Measurements from ENCODE around the gene CACNA2D3. TPM values are rescaled to one million over a fixed set of nuclear protein-coding genes. Genes with fewer than 3 reads are reported as not detected.

CACNA2D3 gene
- total and polyA plus RNA-seq, 12 donors: 0.26 to 13.7 (median 2.8) TPM; not detected in 1

- intact Hi-C loops (cut with DNase I): no loop called here
- DNase-seq: no peak
- no peak overlapping the region for H3K27ac ChIP-seq
- H3K4me3 ChIP-seq: no peak overlapping the region
- H3K9me3 ChIP-seq (replicated peaks in 1 of 3): no peaks in the 10 kb centered on the region
- 38 to 58% (median 52%) methylated on average over 8 of the region's 8 CpGs for WGBS, 4 donors
- TF ChIP-seq POLR2A (IDR thresholded peaks at IDR 0.05) (no peak), CTCF (IDR thresholded peaks at IDR 0.05) (no peak)
- H3K4me1 ChIP-seq (replicated peaks in 1 of 2): no peaks in the 10 kb centered on the region
- no peaks in the 10 kb centered on the region for H3K27me3 ChIP-seq
- no peaks in the 10 kb centered on the region for H3K36me3 ChIP-seq (replicated peaks in 1 of 2)
Measured at GRCh38 chr3:54670201-54671000, 548.0 kb downstream of the CACNA2D3 start.

- WGBS, 4 donors: 21 to 50% (median 28%) methylated on average over 2 of the region's 2 CpGs
- Histone ChIP-seq H3K4me3 (no peak overlapping the region), H3K27me3 (no peaks in the 10 kb centered on the region), H3K4me1 (replicated peaks in 1 of 2) (no peaks in the 10 kb centered on the region), H3K36me3 (replicated peaks in 1 of 2) (no peaks in the 10 kb centered on the region), H3K27ac (no peak overlapping the region), H3K9me3 (replicated peaks in 1 of 3) (no peaks in the 10 kb centered on the region)
- TF ChIP-seq CTCF (IDR thresholded peaks at IDR 0.05): no peak
- TF ChIP-seq POLR2A (IDR thresholded peaks at IDR 0.05): no peak
- intact Hi-C loops (cut with DNase I): no loop called here
- peak in 1 of 7 donors; percentile 34 for DNase-seq
Measured at GRCh38 chr3:54671511-54671910, 549.2 kb downstream of the CACNA2D3 start.

GRCh38 chr3:54676087-54676486, 553.7 kb downstream of the CACNA2D3 start:
- 76 to 85% (median 80%) methylated on average over 5 of the region's 5 CpGs for WGBS, 4 donors
- no peaks in the 10 kb centered on the region for H3K9me3 ChIP-seq (replicated peaks in 1 of 3)

GRCh38 chr3:54681706-54682105, 559.4 kb downstream of the CACNA2D3 start:
- no peak for DNase-seq
- TF ChIP-seq CTCF (IDR thresholded peaks at IDR 0.05) (no peak), POLR2A (IDR thresholded peaks at IDR 0.05) (no peak)
- Histone ChIP-seq H3K27ac (no peak overlapping the region), H3K4me1 (replicated peaks in 1 of 2) (no peaks in the 10 kb centered on the region), H3K4me3 (no peak overlapping the region), H3K27me3 (no peaks in the 10 kb centered on the region), H3K9me3 (replicated peaks in 1 of 3) (no peaks in the 10 kb centered on the region), H3K36me3 (replicated peaks in 1 of 2) (no peaks in the 10 kb centered on the region)
- intact Hi-C loops (cut with DNase I): no loop called here
- 81 to 84% (median 84%) methylated on average over 6 of the region's 6 CpGs for WGBS, 4 donors

More at GRCh38 chr3:54676087-54676486, 553.7 kb downstream of the CACNA2D3 start:
- no peak for DNase-seq
- intact Hi-C loops (cut with DNase I): no loop called here
- H3K4me3 ChIP-seq: no peak overlapping the region
- H3K36me3 ChIP-seq (replicated peaks in 1 of 2): no peaks in the 10 kb centered on the region
- TF ChIP-seq POLR2A (IDR thresholded peaks at IDR 0.05) (no peak), CTCF (IDR thresholded peaks at IDR 0.05) (no peak)
- no peak overlapping the region for H3K27ac ChIP-seq
- H3K27me3 ChIP-seq: no peaks in the 10 kb centered on the region
- H3K4me1 ChIP-seq (replicated peaks in 1 of 2): no peaks in the 10 kb centered on the region
